Left hindlimb (tissue), 1 donor: ENCODE results near the gene GPR146.
A peak's percentile ranks its signal among the peaks of the same experiment; 100 is the strongest.
"Not testable (repeated sequence)": the region's sequence is repeated elsewhere in the genome, so short reads cannot be mapped to it uniquely, and the experiment has no call there.

Experiments
- DNase-seq: peaks from one replicate; pipeline ENCODE4 v3.0.0-alpha.2; 2018

Gene GPR146

DNA sequence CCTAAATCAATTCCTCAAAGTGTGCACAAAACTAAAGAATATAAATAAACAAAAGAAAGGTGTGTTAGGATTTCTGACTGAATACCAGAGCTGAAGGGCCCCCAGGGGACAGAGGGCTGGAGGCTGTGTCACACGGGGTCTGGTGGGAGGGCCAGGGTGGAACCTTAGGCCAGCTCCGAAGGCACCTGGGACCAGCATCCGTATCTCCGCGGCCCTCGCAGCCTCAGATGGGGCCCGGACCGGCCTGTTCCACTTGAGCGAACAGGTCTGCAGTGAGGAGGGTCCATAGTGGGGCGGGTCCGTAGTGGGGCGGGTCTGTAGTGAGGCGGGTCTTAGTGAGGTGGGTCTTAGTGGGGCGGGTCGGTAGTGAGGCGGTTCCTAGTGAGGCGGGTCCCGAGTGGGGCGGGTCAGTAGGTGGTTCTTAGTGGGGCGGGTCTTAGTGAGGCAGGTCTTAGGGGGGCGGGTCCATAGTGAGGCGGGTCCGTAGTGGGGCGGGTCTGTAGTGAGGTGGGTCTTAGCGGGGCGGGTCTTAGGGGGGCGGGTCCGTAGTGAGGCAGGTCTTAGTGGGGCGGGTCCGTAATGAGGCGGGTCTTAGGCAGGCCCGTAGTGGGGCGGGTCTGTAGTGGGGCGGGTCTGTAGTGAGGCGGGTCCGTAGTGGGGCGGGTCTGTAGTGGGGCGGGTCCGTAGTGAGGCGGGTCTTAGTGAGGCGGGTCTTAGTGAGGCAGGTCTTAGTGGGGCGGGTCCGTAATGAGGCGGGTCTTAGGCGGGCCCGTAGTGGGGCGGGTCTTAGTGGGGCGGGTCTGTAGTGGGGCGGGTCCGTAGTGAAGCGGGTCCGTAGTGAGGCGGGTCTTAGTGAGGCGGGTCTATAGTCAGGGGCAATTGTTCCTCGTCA, 15.1 kb downstream of the GPR146 start:
- DNase-seq = no peak

DNA sequence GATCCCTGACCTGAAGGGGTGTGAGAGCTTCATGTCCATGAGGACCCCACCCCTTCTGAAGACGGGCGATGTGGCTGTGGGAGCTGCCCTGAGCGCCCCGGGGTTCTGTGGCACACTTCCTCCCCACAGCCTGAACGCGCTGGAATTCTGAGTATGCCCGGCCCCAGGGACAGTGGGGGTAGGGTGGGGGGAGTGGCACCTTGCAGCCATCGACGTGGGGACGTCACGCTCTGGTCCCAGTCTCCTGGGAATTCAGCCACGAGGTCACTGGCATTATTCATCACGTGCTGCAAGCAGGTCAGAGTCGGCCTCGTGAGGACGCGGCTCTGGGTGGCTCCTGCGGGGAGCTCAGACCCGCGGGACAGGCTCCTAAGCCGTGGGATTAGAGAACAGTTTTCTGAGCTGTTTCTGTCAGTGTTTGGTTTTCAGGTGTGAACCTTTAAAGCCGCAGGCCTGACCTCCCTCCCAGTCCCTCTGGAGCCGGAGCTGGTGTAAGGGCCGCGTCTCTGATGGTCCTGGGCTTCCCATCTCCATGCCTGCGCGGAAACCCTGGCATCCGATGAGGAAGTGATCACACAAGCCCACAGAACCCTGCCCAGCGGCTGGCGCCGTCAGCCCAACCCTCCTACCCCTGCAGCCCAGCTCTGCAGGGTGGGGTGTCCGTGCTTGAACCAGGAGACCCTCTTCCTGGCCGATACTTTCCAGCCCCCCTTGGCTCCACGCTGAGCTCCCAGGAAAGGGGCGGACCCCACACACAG, 16.1 kb downstream of the GPR146 start:
- DNase-seq = no peak

GRCh38 chr7:1061180-1061579, 16.8 kb downstream of the GPR146 start:
- DNase-seq = no peak

DNA sequence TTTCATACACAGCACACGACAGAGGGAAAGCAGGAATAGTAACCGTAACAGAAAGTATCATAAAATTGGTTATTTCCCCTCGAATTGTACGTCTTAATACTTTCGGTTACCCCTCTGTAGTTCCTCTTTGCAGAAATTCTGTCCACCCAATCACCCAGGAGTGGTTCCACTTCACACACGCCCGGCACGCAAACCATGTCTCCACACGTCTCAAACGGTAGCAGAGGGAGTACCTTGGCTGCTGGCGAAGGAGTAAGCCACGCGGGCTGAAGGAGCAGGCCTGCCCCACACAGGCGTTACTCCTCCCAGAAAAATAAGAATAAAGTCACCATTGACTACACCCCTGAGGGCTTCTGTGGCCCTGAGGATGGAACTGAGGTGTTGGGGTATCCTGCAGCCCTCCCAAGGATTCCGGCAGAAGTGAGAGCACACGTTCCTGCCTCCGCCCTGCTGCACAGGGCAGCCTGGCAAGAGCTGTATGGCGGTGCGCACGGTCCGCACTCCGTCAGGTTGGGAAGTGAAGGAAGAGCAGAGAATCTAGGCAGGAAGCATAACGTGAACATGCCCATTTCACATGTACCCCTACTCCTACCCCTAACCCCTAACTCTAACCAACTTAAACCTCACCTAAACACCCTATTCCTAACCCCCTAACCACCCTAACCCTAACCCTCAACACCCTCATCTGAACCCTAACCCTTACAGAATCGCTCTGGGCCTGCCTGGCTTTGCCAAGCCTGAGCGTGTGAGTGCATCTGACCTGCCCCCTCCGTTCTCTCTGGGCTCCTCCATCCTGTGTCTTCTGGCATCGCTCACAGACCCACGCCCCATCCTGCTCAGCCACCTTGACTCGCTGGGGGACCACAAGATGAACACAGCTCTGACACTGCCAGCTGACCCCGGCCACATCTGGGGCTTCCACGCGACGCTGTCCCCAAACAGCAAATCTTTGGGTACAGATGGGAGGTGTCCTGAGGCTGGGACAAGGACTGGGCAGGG, 18.2 kb downstream of the GPR146 start:
- DNase-seq = no peak

DNA sequence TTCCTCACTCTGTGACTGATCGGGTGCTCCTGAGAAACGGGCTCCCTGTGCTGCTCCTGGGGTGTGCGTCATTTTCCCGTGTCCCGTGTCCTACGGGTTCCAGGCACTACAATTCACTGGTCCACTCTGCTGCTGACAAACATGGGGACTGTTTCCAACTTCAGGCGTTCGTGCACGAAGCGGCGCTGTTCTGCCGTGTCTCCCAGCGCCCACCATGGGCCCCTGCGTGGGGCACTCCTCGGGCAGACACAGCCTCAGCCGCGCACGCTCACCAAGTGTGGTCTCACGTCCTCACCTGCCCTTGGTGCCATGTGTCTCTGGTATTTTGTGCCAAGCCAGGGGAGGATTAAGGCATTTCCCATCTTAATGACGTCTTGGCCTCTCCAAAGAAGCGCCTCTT, 19.0 kb downstream of the GPR146 start:
- no peak for DNase-seq

DNA sequence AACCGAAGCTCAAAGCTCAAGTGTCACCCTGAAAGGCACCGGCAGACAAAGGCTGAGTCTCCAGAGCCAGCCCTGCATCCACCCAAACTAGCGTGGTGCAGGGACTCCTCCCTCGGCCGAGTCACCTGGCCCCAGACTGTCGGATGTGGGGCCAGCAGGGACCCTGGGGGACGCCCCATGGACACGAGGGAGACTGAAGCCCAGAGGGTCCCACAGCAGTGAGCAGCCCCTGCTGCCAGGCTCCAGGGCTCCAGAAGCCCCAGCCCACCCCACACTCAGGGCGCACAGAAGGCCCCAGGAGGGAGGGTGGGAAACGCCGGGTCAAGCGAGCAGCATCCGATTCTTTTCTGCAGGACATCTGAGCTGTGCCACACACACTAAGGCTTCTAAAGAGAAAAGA, 20.2 kb downstream of the GPR146 start:
- DNase-seq = no peak

GRCh38 chr7:1065263-1065584, 20.9 kb downstream of the GPR146 start:
- DNase-seq = no peak

- peak; percentile 80 for DNase-seq
Measured at GRCh38 chr7:1065585-1066241, 21.4 kb downstream of the GPR146 start.

GRCh38 chr7:1066242-1066588, 21.9 kb downstream of the GPR146 start:
- DNase-seq = no peak

DNA sequence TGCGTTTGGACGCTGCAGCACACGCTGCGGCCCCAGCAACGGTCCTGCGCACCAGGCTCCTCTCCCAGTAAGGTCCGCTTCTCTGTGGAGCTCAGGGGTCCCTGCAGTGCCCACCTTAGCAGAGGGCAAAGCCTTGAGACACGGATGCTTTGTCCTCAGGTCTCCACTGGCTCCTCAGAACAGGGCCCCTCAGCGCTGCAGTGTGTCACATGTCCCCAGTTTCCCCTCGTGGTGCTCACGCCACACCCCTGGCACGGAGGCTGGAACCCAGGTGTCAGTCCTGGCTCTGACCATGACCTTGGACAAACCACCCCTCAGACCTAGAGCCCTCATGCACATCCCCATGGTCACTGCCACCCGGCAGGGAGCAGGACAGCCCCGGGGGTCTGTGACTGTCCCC, 23.7 kb downstream of the GPR146 start:
- DNase-seq = no peak

DNA sequence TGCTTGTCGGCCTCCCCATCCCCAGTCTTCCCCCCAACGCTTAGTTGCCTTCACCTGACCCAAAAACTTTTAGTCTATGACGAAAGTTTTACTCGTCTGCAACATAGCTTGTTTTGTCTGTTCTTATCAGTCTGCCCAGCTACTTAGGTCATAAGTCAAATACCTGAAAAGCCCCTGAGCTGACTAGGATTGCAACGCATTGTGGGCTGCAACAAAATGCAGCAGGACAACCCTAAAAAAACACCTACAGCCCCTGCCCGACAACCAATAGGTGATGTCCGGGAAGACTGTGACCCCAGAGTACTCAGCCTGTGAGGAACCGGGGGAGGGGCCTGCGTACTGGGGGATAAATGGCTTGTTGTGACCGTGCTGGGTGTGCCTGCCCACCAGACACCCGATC, 24.3 kb downstream of the GPR146 start:
- no peak for DNase-seq

- DNase-seq = no peak
Measured at GRCh38 chr7:1070544-1071011, 26.2 kb downstream of the GPR146 start.

DNA sequence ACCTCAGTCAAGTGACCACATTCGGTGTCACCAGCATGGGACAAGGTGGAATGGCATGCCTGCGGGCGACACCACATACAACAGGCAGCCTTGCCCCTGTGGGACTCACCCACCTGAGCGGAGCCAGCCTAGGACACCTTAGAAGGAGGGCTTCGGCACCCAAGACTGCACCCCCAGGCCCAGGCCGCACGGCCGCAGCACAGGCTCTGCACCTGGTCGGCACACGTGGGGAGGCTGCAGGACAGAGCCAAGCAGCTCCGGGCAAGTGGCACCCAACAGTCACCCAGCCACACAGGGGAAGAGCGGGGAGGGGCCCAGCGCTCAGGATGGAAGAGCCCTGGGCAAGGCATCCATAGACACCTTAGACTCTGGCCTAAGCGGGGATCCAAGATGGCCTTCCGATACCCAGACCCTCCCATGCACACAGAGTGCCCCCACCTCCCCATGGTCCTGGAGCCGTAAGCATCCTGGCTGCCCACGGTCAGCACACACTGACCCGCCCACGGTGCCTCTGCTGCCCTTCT, 27.4 kb downstream of the GPR146 start:
- no peak for DNase-seq

DNA sequence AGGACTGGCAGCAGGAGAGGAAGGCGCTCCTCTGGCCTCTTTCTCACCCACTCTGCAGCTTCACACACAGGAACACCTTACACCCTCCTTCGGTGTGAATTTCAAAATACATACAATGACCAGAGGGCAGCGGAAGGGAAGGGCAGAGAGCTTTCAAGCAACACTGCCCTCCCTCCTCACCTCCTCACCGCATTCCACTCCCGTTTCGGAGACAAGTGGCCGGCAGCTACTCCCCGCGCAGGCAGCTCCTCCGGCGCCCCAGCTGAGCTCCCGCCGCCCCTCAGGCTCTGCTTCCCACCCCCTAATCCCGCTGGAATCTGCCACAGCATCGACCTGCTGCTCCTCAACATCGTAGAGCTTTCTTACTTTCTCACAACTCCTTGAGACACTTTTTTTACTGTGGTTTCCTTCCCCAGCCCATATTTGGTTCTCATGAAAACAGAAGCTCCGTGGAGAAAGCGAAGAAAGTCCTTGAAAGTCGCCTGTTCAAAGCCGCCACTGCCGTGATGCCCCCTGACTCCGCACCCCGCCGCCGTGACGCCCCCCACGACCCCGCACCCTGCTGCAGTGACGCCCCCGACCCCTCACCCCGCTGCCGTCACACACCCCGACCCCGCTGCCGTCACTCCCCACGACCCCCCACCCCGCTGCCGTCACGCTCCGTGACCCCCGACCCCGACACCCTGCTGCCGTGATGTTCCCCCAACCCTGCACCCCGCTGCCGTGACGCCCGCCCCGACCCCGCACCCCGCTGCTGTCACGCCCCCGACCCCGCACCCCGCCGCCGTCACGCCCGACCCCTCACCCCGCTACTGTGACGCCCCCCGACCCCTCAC, 29.0 kb downstream of the GPR146 start:
- DNase-seq = no peak

DNA sequence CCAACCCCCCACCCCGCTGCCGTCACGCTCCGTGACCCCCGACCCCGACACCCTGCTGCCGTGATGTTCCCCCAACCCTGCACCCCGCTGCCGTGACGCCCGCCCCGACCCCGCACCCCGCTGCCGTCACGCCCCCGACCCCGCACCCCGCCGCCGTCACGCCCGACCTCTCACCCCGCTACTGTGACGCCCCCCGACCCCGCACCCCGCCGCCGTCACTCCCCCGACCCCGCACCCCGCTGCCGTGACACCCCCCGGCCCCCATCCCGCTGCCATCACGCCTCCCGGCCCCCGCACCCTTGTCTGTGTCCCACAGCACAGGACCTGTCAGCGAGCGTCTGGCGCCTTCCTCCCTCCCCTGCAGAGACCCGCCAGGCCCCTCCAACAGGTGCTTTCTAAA, 29.7 kb downstream of the GPR146 start:
- DNase-seq = not testable (repeated sequence)

DNA sequence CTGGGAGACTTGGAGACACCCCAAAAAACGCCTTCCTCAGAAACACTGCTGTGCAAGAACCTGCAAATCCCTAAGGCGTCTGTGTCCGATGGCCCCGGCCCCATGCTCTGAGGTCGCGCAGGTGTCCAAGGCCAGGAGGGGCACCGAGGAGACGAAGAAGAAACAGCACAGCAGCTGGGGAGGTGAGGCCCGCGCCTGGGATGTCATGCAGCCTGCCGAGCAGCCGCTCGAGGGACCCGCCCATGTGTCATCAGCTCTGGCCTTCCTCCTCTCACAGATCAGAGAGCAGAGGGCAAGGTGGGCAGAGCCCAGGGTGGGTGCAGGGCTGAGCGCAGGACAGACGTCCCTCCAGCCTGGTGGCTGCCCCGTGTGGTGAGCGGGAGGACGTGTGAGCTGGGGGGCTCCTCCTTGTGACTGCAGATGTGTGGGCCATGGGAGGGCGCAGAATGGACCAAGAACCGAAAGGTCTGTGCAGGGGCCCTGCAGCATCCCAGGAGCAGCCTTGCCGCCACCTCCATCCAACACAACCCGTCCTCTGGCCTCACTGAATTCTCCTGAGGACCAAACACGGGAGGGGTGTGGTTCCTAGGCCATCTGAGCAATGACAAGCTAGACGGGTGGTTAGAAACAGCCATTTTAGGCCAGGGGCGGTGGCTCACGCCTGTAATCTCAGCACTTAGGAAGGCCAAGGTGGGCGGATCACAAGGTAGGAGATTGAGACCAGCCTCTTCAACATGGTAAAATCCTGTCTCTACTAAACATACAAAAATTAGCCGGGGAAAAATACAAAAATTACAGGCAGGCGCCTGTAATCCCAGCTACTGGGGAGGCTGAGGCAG, 30.5 kb downstream of the GPR146 start:
- no peak for DNase-seq

DNA sequence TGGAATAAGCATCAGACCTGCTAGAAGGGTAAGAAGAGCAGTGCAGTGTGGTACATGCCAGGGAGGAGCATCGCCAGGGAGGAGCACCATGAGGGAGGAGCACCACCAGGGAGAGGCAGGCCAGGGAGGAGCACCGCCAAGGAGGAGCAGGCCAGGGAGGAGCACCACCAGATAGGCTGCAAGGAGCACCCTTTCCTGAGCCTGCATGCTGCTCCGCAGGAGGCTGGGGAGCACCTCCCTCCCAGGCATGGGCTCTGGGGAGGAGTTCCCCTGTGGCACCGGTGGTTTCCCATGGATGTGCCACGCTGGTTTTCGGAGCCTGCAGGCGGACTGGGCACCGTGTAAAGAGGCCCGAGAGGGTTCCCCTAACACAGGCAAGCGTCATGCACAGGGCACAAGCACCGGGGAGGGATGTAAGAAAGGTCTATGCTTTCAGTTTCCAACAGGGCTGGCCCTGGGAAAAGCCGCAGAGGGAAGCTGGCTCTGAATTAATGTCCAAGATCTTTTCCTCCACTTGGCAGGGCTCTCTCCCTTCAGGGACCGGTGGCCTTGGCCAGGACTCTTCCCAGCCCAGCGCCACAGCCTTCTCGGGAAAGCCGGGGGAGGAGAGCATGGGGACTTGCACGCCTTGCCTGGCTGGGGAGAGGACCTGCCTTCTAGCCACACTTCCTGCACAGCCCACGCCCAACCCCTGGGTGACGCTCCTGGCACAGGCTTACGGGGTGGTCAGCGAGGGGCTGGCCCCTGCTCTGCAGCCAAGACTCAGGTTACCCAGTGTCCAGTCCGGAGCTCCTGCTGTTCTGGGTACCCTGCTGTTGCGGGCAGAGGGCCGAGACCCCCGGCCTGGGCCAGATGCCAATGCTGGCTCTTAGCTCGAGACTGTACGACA, 32.1 kb downstream of the GPR146 start:
- no peak for DNase-seq

DNA sequence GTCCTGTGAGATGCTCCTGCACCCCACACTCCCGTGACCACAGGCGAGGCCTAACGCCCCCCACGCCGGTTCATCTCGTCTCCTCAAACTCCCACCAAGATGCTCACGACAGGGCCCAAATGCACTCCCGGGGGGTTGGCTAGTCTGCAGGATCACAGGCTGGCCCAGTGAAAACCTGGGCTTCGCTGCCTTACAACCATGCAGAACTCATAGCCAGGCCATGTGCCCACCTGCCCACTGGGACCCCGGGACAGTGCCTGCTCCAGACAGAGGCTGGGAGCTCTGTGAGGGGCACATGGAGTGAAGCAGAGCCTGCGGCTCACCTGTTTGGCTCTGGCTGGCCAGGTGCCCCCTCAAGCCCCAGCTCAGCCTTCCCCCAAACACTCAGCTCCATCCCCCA, 34.2 kb downstream of the GPR146 start:
- DNase-seq = no peak

DNA sequence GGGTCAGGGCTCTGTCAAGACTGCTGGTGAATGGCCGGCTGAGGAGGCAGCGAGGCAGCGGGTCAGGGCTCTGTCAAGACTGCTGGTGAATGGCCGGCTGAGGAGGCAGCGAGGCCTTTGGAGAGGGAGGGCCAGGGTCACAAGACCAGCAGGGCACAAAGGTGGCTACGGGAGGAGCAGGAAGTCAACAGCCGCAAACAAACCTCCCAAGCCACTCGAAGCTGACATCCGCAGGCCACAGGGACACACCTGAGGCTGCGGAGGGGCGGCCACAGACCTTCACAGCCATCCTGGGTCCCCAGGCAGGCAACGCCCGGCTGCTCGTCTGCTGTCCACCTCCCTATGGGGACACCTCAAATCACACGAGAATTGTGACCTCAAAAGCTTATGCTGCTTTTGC, 34.6 kb downstream of the GPR146 start:
- DNase-seq = no peak
